ENCODE results near the gene FAM107B. TPM values are rescaled to one million over a fixed set of nuclear protein-coding genes. Genes with fewer than 3 reads are reported as not detected.
"Not testable (repeated sequence)": the region's sequence is repeated elsewhere in the genome, so short reads cannot be mapped to it uniquely, and the experiment has no call there.

Gene FAM107B
- total RNA-seq, 5 donors from 2014 or later (not counting 1 experiment from before 2014, with no cell fraction given), result 175 to 298 (median 214) TPM

DNA sequence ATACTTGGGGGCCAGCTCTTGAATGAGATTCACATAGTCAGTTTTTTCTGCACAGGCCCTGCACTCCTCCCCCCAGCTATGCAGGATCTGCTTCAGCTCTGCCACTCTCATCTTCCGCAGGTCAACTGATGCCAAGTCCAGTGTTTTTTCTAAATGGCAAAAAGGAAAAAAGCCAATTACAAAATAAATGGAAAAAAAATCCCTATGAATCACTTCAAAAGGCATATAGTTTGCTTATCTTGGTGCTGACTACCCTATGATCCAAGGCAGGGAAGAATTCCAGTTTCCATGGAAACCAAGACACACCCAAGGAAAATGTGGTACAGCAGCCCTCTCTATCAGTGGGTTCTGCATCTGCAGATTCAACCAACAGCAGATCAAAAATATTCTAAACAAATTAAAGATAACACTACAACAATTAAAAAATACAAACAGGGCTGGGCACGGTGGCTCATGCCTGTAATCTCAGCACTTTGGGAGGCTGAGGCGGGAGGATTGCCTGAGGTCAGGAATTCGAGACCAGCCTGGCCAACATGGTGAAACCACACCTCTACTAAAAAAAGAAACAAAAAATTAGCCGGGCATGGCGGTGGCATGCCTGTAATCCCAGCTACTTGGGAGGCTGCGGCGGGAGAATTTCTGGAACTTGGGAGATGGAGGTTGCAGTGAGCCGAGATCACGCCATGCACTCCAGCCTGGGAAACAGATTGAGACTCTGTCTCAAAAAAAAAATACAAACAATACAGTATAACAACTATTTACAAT lies 45.5 kb upstream of the FAM107B start:
- ATAC-seq (replicated peaks in 1 of 4) (no peak), DNase-seq (no peak)
- H3K27me3 ChIP-seq (replicated peaks in 1 of 2; ENCODE audit: control insufficient read depth in 2 of 2, extremely low read depth in 1 of 2, insufficient read depth in 2 of 2, low read length in 1 of 2), result no peaks in the 10 kb centered on the region
- H3K4me3 ChIP-seq (ENCODE audit: control insufficient read depth in 1 of 2, extremely low read depth in 1 of 2, low read length in 1 of 2), result no peak overlapping the region
- ChIA-PET POLR2A (interaction anchor here in 1 of 2 donors (1.4 kb wide), 1 partner anchor 18 kb away, joined by 4 read pairs; the partner anchor contains the start of genes CDNF, HSPA14 and MSANTD7), CTCF (interaction anchor here in 1 of 2 donors (1.1 to 1.2 kb wide), 2 partner anchors 17 to 277 kb away, joined by 4 read pairs; partner anchors contain the start of gene CDNF)
- H3K4me1 ChIP-seq (ENCODE audit: control insufficient read depth in 1 of 2, extremely low read depth in 1 of 2, insufficient read depth in 2 of 2, low read length in 2 of 2), result no peaks in the 10 kb centered on the region
- Mint-ChIP-seq H3K4me1 (peaks cover 0 to 19% (median 5%) of the 10 kb centered on the region in 3 donors), H3K27me3 (no peaks in the 10 kb centered on the region), H3K4me3 (no peak overlapping the region), H3K27ac (no peak overlapping the region), H3K9me3 (no peaks in the 10 kb centered on the region), H3K36me3 (no peaks in the 10 kb centered on the region)
- H3K27ac ChIP-seq (ENCODE audit: low read length), result no peak overlapping the region
- H3K36me3 ChIP-seq (ENCODE audit: control insufficient read depth in 2 of 2, extremely low read depth in 1 of 2, insufficient read depth in 1 of 2, low read length in 1 of 2), result no peaks in the 10 kb centered on the region
- no CpG with 5 or more reads among the region's 10 CpGs for WGBS (ENCODE audit: insufficient coverage)
- H3K9me3 ChIP-seq, result no peaks in the 10 kb centered on the region

DNA sequence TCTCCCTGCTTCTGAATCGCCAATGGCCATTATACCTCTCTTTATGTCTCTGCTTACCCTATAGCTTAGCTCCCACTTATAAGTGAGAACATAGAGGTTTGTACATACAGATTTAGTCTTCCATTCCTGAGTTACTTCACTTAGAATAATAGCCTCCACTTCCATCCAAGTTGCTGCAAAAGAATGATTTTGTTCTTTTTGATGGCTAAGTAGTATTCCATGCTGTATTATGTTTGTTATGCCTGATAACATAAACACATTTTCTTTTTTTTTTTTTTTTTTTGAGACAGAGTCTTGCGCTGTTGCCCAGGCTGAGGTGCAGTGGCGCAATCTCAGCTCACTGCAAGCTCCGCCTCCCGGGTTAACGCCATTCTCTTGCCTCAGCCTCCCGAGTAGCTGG lies 42.0 kb upstream of the FAM107B start:
- POLR2A ChIA-PET; H3K27ac Mint-ChIP-seq; H3K4me3 ChIP-seq (ENCODE audit: control insufficient read depth in 1 of 2, extremely low read depth in 1 of 2, low read length in 1 of 2); DNase-seq; H3K4me1 ChIP-seq (ENCODE audit: control insufficient read depth in 1 of 2, extremely low read depth in 1 of 2, insufficient read depth in 2 of 2, low read length in 2 of 2); H3K36me3 Mint-ChIP-seq; H3K36me3 ChIP-seq (ENCODE audit: control insufficient read depth in 2 of 2, extremely low read depth in 1 of 2, insufficient read depth in 1 of 2, low read length in 1 of 2); H3K27me3 ChIP-seq (replicated peaks in 1 of 2; ENCODE audit: control insufficient read depth in 2 of 2, extremely low read depth in 1 of 2, insufficient read depth in 2 of 2, low read length in 1 of 2); H3K9me3 ChIP-seq; ATAC-seq (replicated peaks in 1 of 4); H3K27ac ChIP-seq (ENCODE audit: low read length); H3K9me3 Mint-ChIP-seq; H3K27me3 Mint-ChIP-seq; H3K4me3 Mint-ChIP-seq: not testable (repeated sequence)
- CTCF ChIA-PET, result interaction anchor here in 1 of 2 donors (0.6 kb wide), 2 partner anchors 155 to 289 kb away, joined by 3 read pairs; no protein-coding TSS in a partner anchor
- H3K4me1 Mint-ChIP-seq, result peaks cover 10 to 22% (median 12%) of the 10 kb centered on the region in 3 donors
- WGBS (ENCODE audit: insufficient coverage), result 100% methylated on average over 5 of the region's 7 CpGs

- peaks cover 0 to 6% of the 10 kb centered on the region in 2 experiments for H3K4me1 ChIP-seq (ENCODE audit: control insufficient read depth in 1 of 2, extremely low read depth in 1 of 2, insufficient read depth in 2 of 2, low read length in 2 of 2)
- Mint-ChIP-seq H3K27me3 (no peaks in the 10 kb centered on the region), H3K4me1 (peaks cover 10 to 18% (median 15%) of the 10 kb centered on the region in 3 donors), H3K36me3 (no peaks in the 10 kb centered on the region), H3K9me3 (no peaks in the 10 kb centered on the region), H3K4me3 (no peak overlapping the region), H3K27ac (no peak overlapping the region)
- no peaks in the 10 kb centered on the region for H3K27me3 ChIP-seq (replicated peaks in 1 of 2; ENCODE audit: control insufficient read depth in 2 of 2, extremely low read depth in 1 of 2, insufficient read depth in 2 of 2, low read length in 1 of 2)
- H3K9me3 ChIP-seq, result no peaks in the 10 kb centered on the region
- DNase-seq, result no peak
- no CpG with 5 or more reads among the region's 6 CpGs for WGBS (ENCODE audit: insufficient coverage)
- H3K36me3 ChIP-seq (ENCODE audit: control insufficient read depth in 2 of 2, extremely low read depth in 1 of 2, insufficient read depth in 1 of 2, low read length in 1 of 2), result no peaks in the 10 kb centered on the region
- ChIA-PET POLR2A (no interaction called here), CTCF (interaction anchor here in 1 of 2 donors (0.6 kb wide), 1 partner anchor 40 kb away, joined by 4 read pairs; no protein-coding TSS in a partner anchor)
- H3K27ac ChIP-seq (ENCODE audit: low read length), result no peak overlapping the region
- no peak overlapping the region for H3K4me3 ChIP-seq (ENCODE audit: control insufficient read depth in 1 of 2, extremely low read depth in 1 of 2, low read length in 1 of 2)
- no peak for ATAC-seq (replicated peaks in 1 of 4)
Measured at GRCh38 chr10:14815681-14816080, 41.0 kb upstream of the FAM107B start.

GRCh38 chr10:14812271-14812670 lies 37.6 kb upstream of the FAM107B start:
- peak in 2 of 35 experiments; percentile 4 to 12 for DNase-seq
- Histone ChIP-seq H3K4me3 (ENCODE audit: control insufficient read depth in 1 of 2, extremely low read depth in 1 of 2, low read length in 1 of 2) (no peak overlapping the region), H3K4me1 (ENCODE audit: control insufficient read depth in 1 of 2, extremely low read depth in 1 of 2, insufficient read depth in 2 of 2, low read length in 2 of 2) (peaks cover 0 to 9% of the 10 kb centered on the region in 2 experiments), H3K36me3 (ENCODE audit: control insufficient read depth in 2 of 2, extremely low read depth in 1 of 2, insufficient read depth in 1 of 2, low read length in 1 of 2) (no peaks in the 10 kb centered on the region), H3K27me3 (replicated peaks in 1 of 2; ENCODE audit: control insufficient read depth in 2 of 2, extremely low read depth in 1 of 2, insufficient read depth in 2 of 2, low read length in 1 of 2) (no peaks in the 10 kb centered on the region), H3K9me3 (no peaks in the 10 kb centered on the region), H3K27ac (ENCODE audit: low read length) (no peak overlapping the region)
- H3K36me3 Mint-ChIP-seq, result no peaks in the 10 kb centered on the region
- CTCF ChIA-PET, result interaction anchor here in 1 of 2 donors (0.5 kb wide), 1 partner anchor 111 kb away, joined by 3 read pairs; no protein-coding TSS in a partner anchor
- peaks cover 10 to 22% (median 13%) of the 10 kb centered on the region in 3 donors for H3K4me1 Mint-ChIP-seq
- POLR2A ChIA-PET, result no interaction called here
- H3K27me3 Mint-ChIP-seq, result no peaks in the 10 kb centered on the region
- 100% methylated on average over 1 of the region's 3 CpGs for WGBS (ENCODE audit: insufficient coverage)
- H3K27ac Mint-ChIP-seq, result peak overlapping the region in 1 of 2 donors; percentile 64
- ATAC-seq (replicated peaks in 1 of 4), result peak in 2 of 4 experiments; percentile 35 to 44
- peak overlapping the region; percentile 44 to 69 (median 64) for H3K4me3 Mint-ChIP-seq
- no peaks in the 10 kb centered on the region for H3K9me3 Mint-ChIP-seq

DNA sequence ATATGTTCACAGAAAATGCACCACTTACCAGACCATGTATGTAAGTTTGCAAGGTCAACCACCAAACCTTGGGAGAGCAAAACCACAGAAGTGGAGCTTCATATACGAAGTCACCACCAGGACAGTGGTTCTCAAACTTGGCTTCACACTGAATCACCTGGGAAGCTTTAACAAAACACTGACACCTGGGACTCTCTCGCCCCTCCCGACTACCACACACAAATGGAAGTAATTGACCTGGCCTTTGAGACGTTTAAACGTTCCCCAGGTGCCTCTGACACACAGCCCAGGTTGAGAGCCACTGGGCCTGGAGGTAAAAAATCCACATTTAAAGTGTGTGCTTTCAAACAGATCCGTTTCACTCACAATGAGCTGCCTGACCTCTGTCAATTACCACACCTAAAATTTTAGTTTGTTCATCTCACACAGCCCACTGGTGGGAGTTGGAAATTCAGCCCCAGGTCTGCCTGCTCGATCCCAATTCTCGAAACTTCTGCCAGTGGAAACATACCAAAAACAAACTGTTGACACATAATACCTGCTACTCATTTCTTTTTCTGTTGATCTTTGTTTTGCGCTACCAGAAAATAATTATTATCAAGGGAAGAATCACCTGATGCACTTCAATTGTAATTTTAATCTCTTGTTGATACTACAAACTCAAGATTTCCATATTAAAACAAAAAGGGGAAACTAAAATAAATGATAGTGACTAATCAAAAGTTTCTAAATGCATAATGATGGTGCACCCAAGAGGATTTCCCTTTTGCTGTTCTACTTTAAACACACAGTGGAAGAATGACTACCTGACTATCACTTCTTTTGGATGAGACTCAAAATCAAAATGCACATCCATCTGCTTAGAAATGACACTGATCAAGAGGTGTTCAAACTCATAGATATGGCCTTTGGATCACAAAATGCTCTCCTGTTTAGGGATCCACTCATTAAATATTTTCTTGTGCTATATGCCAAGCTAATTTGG lies 36.6 kb upstream of the FAM107B start:
- peak overlapping the region in 1 of 2 donors; percentile 28 for H3K27ac Mint-ChIP-seq
- no peaks in the 10 kb centered on the region for H3K36me3 Mint-ChIP-seq
- no peak for ATAC-seq (replicated peaks in 1 of 4)
- DNase-seq, result no peak
- Histone ChIP-seq H3K4me3 (ENCODE audit: control insufficient read depth in 1 of 2, extremely low read depth in 1 of 2, low read length in 1 of 2) (no peak overlapping the region), H3K36me3 (ENCODE audit: control insufficient read depth in 2 of 2, extremely low read depth in 1 of 2, insufficient read depth in 1 of 2, low read length in 1 of 2) (no peaks in the 10 kb centered on the region), H3K4me1 (ENCODE audit: control insufficient read depth in 1 of 2, extremely low read depth in 1 of 2, insufficient read depth in 2 of 2, low read length in 2 of 2) (peaks cover 0 to 9% of the 10 kb centered on the region in 2 experiments), H3K9me3 (no peaks in the 10 kb centered on the region), H3K27ac (ENCODE audit: low read length) (no peak overlapping the region), H3K27me3 (replicated peaks in 1 of 2; ENCODE audit: control insufficient read depth in 2 of 2, extremely low read depth in 1 of 2, insufficient read depth in 2 of 2, low read length in 1 of 2) (no peaks in the 10 kb centered on the region)
- ChIA-PET CTCF (interaction anchor here (0.5 to 0.6 kb wide), 3 partner anchors 78 to 139 kb away, joined by 3 to 5 read pairs (median 3); no protein-coding TSS in a partner anchor), POLR2A (no interaction called here)
- WGBS (ENCODE audit: insufficient coverage), result 83% methylated on average over 8 of the region's 9 CpGs
- H3K27me3 Mint-ChIP-seq, result no peaks in the 10 kb centered on the region
- H3K4me3 Mint-ChIP-seq, result no peak overlapping the region
- H3K9me3 Mint-ChIP-seq, result no peaks in the 10 kb centered on the region
- peaks cover 10 to 22% (median 13%) of the 10 kb centered on the region in 3 donors for H3K4me1 Mint-ChIP-seq

DNA sequence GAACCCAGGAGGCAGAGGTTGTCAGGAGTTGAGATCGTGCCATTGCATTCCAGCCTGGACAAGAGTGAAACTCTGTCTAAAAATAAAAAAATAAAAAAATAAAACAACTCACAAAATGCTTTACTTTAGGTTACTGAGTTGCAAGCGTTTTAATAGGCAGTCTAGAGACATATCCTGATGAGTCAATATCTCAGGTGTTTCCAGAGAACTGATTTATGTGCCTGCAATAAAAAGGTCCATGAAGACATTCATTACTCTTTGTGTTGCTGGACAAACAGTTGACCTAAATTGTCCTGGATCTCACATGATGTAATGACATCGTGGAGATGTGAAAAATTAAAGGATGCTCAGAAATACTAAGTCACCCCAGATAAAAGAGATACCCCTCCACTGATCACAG lies 31.6 kb upstream of the FAM107B start:
- H3K9me3 Mint-ChIP-seq, result no peaks in the 10 kb centered on the region
- H3K9me3 ChIP-seq, result no peaks in the 10 kb centered on the region
- no peak overlapping the region for H3K4me3 Mint-ChIP-seq
- peaks cover 0 to 7% (median 4%) of the 10 kb centered on the region in 3 donors for H3K4me1 Mint-ChIP-seq
- no peaks in the 10 kb centered on the region for H3K27me3 ChIP-seq (replicated peaks in 1 of 2; ENCODE audit: control insufficient read depth in 2 of 2, extremely low read depth in 1 of 2, insufficient read depth in 2 of 2, low read length in 1 of 2)
- ChIA-PET CTCF (no interaction called here), POLR2A (no interaction called here)
- no peaks in the 10 kb centered on the region for H3K27me3 Mint-ChIP-seq
- H3K36me3 Mint-ChIP-seq, result no peaks in the 10 kb centered on the region
- no peak overlapping the region for H3K27ac ChIP-seq (ENCODE audit: low read length)
- DNase-seq, result no peak
- ATAC-seq (replicated peaks in 1 of 4), result no peak
- WGBS (ENCODE audit: insufficient coverage), result no CpG with 5 or more reads among the region's 3 CpGs
- no peaks in the 10 kb centered on the region for H3K36me3 ChIP-seq (ENCODE audit: control insufficient read depth in 2 of 2, extremely low read depth in 1 of 2, insufficient read depth in 1 of 2, low read length in 1 of 2)
- H3K27ac Mint-ChIP-seq, result no peak overlapping the region
- H3K4me3 ChIP-seq (ENCODE audit: control insufficient read depth in 1 of 2, extremely low read depth in 1 of 2, low read length in 1 of 2), result no peak overlapping the region
- H3K4me1 ChIP-seq (ENCODE audit: control insufficient read depth in 1 of 2, extremely low read depth in 1 of 2, insufficient read depth in 2 of 2, low read length in 2 of 2), result peaks cover 0 to 3% of the 10 kb centered on the region in 2 experiments

All from T-cell (primary cell).